Measurements from ENCODE around the gene ST3GAL2.
"Not testable (repeated sequence)": the region's sequence is repeated elsewhere in the genome, so short reads cannot be mapped to it uniquely, and the experiment has no call there.

Gene ST3GAL2

GRCh38 chr16:70417661-70418060, 21.2 kb downstream of the ST3GAL2 start:
- no peak for DNase-seq (ENCODE audit: low read depth in 2 of 2)

GRCh38 chr16:70416748-70417616, 21.9 kb downstream of the ST3GAL2 start:
- no peak for DNase-seq (ENCODE audit: low read depth in 2 of 2)

GRCh38 chr16:70413572-70413971, 25.3 kb downstream of the ST3GAL2 start:
- not testable (repeated sequence) for DNase-seq (ENCODE audit: low read depth in 2 of 2)

- no peak for DNase-seq (ENCODE audit: low read depth in 2 of 2)
Observed at GRCh38 chr16:70412385-70412784, 26.5 kb downstream of the ST3GAL2 start.

- no peak for DNase-seq (ENCODE audit: low read depth in 2 of 2)
Observed at GRCh38 chr16:70410734-70411133, 28.2 kb downstream of the ST3GAL2 start.

- DNase-seq (ENCODE audit: low read depth in 2 of 2), result no peak
Observed at GRCh38 chr16:70407811-70408274, 31.1 kb downstream of the ST3GAL2 start.

- not testable (repeated sequence) for DNase-seq (ENCODE audit: low read depth in 2 of 2)
Observed at GRCh38 chr16:70406104-70406503, 32.8 kb downstream of the ST3GAL2 start.

- peak in 1 of 2 experiments; percentile 30 for DNase-seq (ENCODE audit: low read depth in 2 of 2)
Observed at GRCh38 chr16:70402916-70403659, 35.8 kb downstream of the ST3GAL2 start.

GRCh38 chr16:70399951-70400350, 38.9 kb downstream of the ST3GAL2 start:
- DNase-seq (ENCODE audit: low read depth in 2 of 2), result no peak

- DNase-seq (ENCODE audit: low read depth in 2 of 2), result no peak
Observed at GRCh38 chr16:70399381-70399780, 39.5 kb downstream of the ST3GAL2 start.

GRCh38 chr16:70398177-70398743, 40.6 kb downstream of the ST3GAL2 start:
- DNase-seq (ENCODE audit: low read depth in 2 of 2), result no peak

- DNase-seq (ENCODE audit: low read depth in 2 of 2), result no peak
Observed at GRCh38 chr16:70396246-70396904, 42.5 kb downstream of the ST3GAL2 start.

GRCh38 chr16:70395345-70395901, 43.5 kb downstream of the ST3GAL2 start:
- DNase-seq (ENCODE audit: low read depth in 2 of 2), result no peak

GRCh38 chr16:70394853-70395252, 44.0 kb downstream of the ST3GAL2 start:
- DNase-seq (ENCODE audit: low read depth in 2 of 2), result no peak

GRCh38 chr16:70393662-70394061, 45.2 kb downstream of the ST3GAL2 start:
- no peak for DNase-seq (ENCODE audit: low read depth in 2 of 2)

- DNase-seq (ENCODE audit: low read depth in 2 of 2), result no peak
Observed at GRCh38 chr16:70392606-70393005, 46.3 kb downstream of the ST3GAL2 start.

- peak; percentile 25 to 32 for DNase-seq (ENCODE audit: low read depth in 2 of 2)
Observed at GRCh38 chr16:70391881-70392481, 46.9 kb downstream of the ST3GAL2 start.

GRCh38 chr16:70391446-70391845, 47.5 kb downstream of the ST3GAL2 start:
- DNase-seq (ENCODE audit: low read depth in 2 of 2), result no peak

- no peak for DNase-seq (ENCODE audit: low read depth in 2 of 2)
Observed at GRCh38 chr16:70390774-70391173, 48.1 kb downstream of the ST3GAL2 start.

GRCh38 chr16:70388006-70388680, 50.8 kb downstream of the ST3GAL2 start:
- DNase-seq (ENCODE audit: low read depth in 2 of 2), result no peak
